Right renal cortex interstitium (tissue), 3 donors: Measurements from ENCODE around the gene SPEG. TPM values are rescaled to one million over a fixed set of nuclear protein-coding genes. Genes with fewer than 3 reads are reported as not detected.

ENCODE experiments used
- DNase-seq, 3 donors: peaks; one replicate each; pipeline ENCODE4 v3.0.0-alpha.2; 2013; ENCODE audit warnings: low read depth in 3 of 3, low spot score in 2 of 3
- polyA plus RNA-seq, 3 donors: library from polyadenylated mRNA; unstranded; fragments of 120-200 nt; gene quantifications; one replicate each; pipeline ENCODE4 v1.2.1, GENCODE V29; 2013; ENCODE audit not compliant: insufficient read length in 3 of 3

Gene SPEG
- polyA plus RNA-seq, 3 donors = 9.2 to 11.2 (median 9.4) TPM

GRCh38 chr2:219523031-219523671, 88.5 kb downstream of the SPEG start:
- DNase-seq = no peak

- no peak for DNase-seq
Measured at GRCh38 chr2:219524817-219525216, 90.2 kb downstream of the SPEG start.

GRCh38 chr2:219525533-219526232, 91.0 kb downstream of the SPEG start:
- no peak for DNase-seq

GRCh38 chr2:219526320-219527075, 91.9 kb downstream of the SPEG start:
- no peak for DNase-seq

- no peak for DNase-seq
Measured at GRCh38 chr2:219527076-219527394, 92.4 kb downstream of the SPEG start.

GRCh38 chr2:219527472-219527871, 92.8 kb downstream of the SPEG start:
- no peak for DNase-seq

GRCh38 chr2:219530048-219530963, 95.7 kb downstream of the SPEG start:
- peak in 1 of 3 donors; percentile 65 for DNase-seq

- DNase-seq = no peak
Measured at GRCh38 chr2:219531639-219532377, 97.2 kb downstream of the SPEG start.

- no peak for DNase-seq
Measured at GRCh38 chr2:219532378-219532649, 97.7 kb downstream of the SPEG start.

- no peak for DNase-seq
Measured at GRCh38 chr2:219533930-219534661, 99.5 kb downstream of the SPEG start.

- DNase-seq = no peak
Measured at GRCh38 chr2:219536425-219536824, 101.8 kb downstream of the SPEG start.

GRCh38 chr2:219536967-219537366, 102.3 kb downstream of the SPEG start:
- DNase-seq = no peak

GRCh38 chr2:219537657-219538488, 103.2 kb downstream of the SPEG start:
- DNase-seq = no peak

- DNase-seq = no peak
Measured at GRCh38 chr2:219538504-219538951, 103.9 kb downstream of the SPEG start.

GRCh38 chr2:219538956-219539788, 104.5 kb downstream of the SPEG start:
- no peak for DNase-seq

GRCh38 chr2:219539926-219540678, 105.5 kb downstream of the SPEG start:
- DNase-seq = no peak
